OCI-LY1 (cell line): Measurements from ENCODE around the gene CMTM7.

ENCODE experiments used
- H2AFZ ChIP-seq: fragments of 200-600 bp; sonication (generic), shearing (Covaris generic); 2 replicates; pipeline ENCODE4 v1.6.0; 2014; ENCODE audit warnings: antibody characterized with exemption, mild to moderate bottlenecking, low read length
- H3F3A ChIP-seq: fragments of 200-600 bp; sonication (generic), shearing (Covaris generic); 2 replicates; pipeline ENCODE4 v1.6.0; 2014; ENCODE audit warnings: mild to moderate bottlenecking, antibody characterized with exemption, low read length, moderate library complexity; ENCODE audit not compliant: insufficient read depth
- H3K27ac ChIP-seq: fragments of 200-600 bp; sonication (generic); 2 replicates; pipeline ENCODE4 v1.5.1; 2014; ENCODE audit warnings: low read length, mixed run types, mild to moderate bottlenecking, low read depth; ENCODE audit not compliant: poor library complexity, severe bottlenecking
- H3K27me3 ChIP-seq: fragments of 200-600 bp; sonication (generic); 2 replicates; pipeline ENCODE4 v1.6.0; 2014; ENCODE audit warnings: antibody characterized with exemption, mild to moderate bottlenecking, low read length, moderate library complexity; ENCODE audit not compliant: insufficient read depth
- H3K36me3 ChIP-seq: fragments of 200-600 bp; sonication (generic); 2 replicates; pipeline ENCODE4 v1.6.1; 2014; ENCODE audit warnings: mild to moderate bottlenecking, antibody characterized with exemption, low read length, moderate library complexity, mixed read lengths; ENCODE audit not compliant: insufficient read depth
- H3K4me1 ChIP-seq: fragments of 200-600 bp; sonication (generic); 2 replicates; pipeline ENCODE4 v1.5.1; 2014; ENCODE audit warnings: mild to moderate bottlenecking, low read length, moderate library complexity; ENCODE audit not compliant: insufficient read depth, severe bottlenecking
- H3K4me2 ChIP-seq: fragments of 200-600 bp; sonication (generic), shearing (Covaris generic); 2 replicates; pipeline ENCODE4 v1.6.1; 2014; ENCODE audit warnings: low read length
- H3K4me3 ChIP-seq: fragments of 200-600 bp; sonication (generic); 2 replicates; pipeline ENCODE4 v1.5.1; 2014; ENCODE audit warnings: low read length, low read depth, mild to moderate bottlenecking, mixed read lengths; ENCODE audit not compliant: poor library complexity, severe bottlenecking
- H3K79me2 ChIP-seq: fragments of 200-600 bp; shearing (Covaris generic); 2 replicates; pipeline ENCODE4 v1.6.1; 2016; ENCODE audit warnings: mixed run types, low read length, mixed read lengths; ENCODE audit not compliant: insufficient read depth
- H3K9ac ChIP-seq: fragments of 200-600 bp; sonication (generic), shearing (Covaris generic); 2 replicates; pipeline ENCODE4 v1.6.1; 2014; ENCODE audit warnings: mild to moderate bottlenecking, low read length, mixed read lengths
- H3K9me2 ChIP-seq: fragments of 200-600 bp; sonication (generic), shearing (Covaris generic); 2 replicates; pipeline ENCODE4 v1.6.1; 2014; ENCODE audit warnings: low read depth, mild to moderate bottlenecking, low read length, mixed read lengths
- H3K9me3 ChIP-seq: fragments of 200-600 bp; shearing (Covaris generic); 2 replicates; pipeline ENCODE4 v1.6.1; 2014; ENCODE audit warnings: low read length, mixed read lengths
- H4K20me1 ChIP-seq: fragments of 200-600 bp; sonication (generic), shearing (Covaris generic); 2 replicates; pipeline ENCODE4 v1.6.0; 2016; ENCODE audit warnings: mild to moderate bottlenecking, low read length; ENCODE audit not compliant: insufficient read depth
- EZH2 ChIP-seq: fragments of 200-600 bp; sonication (generic), shearing (Covaris generic); IDR thresholded peaks from 2 replicates; pipeline ENCODE4 v1.8.0; 2017; ENCODE audit warnings: borderline replicate concordance, mixed run types, mild to moderate bottlenecking, antibody characterized with exemption, low read length, moderate library complexity, mixed read lengths
- TF ChIP-seq, protein P1 (sequence below): fragments of 200-600 bp; sonication (generic), shearing (Covaris generic); IDR thresholded peaks from 2 replicates; pipeline ENCODE4 v1.5.1; 2017; ENCODE audit warnings: mild to moderate bottlenecking, antibody characterized with exemption, low read length, moderate library complexity, mixed read lengths

The CMTM7 gene, protein sequence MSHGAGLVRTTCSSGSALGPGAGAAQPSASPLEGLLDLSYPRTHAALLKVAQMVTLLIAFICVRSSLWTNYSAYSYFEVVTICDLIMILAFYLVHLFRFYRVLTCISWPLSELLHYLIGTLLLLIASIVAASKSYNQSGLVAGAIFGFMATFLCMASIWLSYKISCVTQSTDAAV

DNA sequence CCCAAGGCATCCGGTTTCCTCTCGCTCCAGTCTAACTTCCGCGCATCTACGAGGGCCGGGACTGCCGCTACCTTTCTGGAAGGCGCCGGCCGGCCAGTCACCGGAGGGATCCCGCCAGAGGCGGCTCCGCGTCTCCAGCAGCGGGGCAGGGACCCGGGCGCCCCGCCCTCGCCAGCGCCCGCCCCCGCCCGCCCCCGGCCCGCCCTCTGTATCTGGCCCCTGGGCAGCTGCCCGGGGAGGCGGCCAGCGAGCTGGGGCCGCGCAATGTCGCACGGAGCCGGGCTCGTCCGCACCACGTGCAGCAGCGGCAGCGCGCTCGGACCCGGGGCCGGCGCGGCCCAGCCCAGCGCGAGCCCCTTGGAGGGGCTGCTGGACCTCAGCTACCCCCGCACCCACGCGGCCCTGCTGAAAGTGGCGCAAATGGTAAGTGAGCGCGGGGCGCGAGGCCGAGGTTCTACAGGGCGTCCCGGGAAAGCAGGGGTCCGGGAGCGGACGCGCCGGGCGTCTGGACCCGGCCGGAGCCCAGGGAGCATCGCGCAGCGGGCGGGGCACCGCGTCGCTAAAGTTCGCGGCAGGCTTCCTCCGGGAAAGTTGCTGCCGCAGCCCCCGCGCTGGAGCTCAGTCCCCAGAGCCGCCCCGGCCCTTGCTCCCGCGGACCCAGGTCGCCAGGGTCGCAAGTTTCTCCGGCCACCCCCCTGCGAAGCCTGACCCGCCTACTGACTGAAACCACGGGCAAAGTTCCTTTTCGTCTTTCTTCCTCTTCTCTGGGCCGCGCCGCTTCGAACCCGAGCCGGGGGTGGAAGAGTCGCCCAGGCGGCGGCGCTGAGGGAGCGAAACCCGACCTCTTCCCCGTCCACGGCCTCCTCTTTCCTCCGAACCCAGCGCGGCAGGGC, at the start of gene CMTM7:
CMTM7 (plus strand) TSS at position 211 of the 893 bp plus-strand sequence; CDS start at position 265, 54 bp downstream.
- Histone ChIP-seq H4K20me1 (no peaks in the 10 kb centered on the region), H2AFZ (no peak within 1 kb of the TSS), H3K36me3 (peaks cover 4% of the 10 kb centered on the region; the same call in 1 of the 2 replicates), H3K27ac (peak within 1 kb of the TSS; percentile 81), H3K9ac (peak within 1 kb of the TSS; percentile 84), H3K79me2 (0 out of 2 replicates have a peak, but pooled peaks cover 7% of the 10 kb centered on the region), H3K4me1 (peaks cover 63% of the 10 kb centered on the region), H3K4me2 (peak within 1 kb of the TSS; percentile 87), H3K4me3 (peak within 1 kb of the TSS; percentile 91), H3F3A (0 out of 2 replicates have a peak, but pooled peaks cover 14% of the 10 kb centered on the region), H3K27me3 (no peaks in the 10 kb centered on the region), H3K9me3 (no peaks in the 10 kb centered on the region), H3K9me2 (no peaks in the 10 kb centered on the region)
- TF ChIP-seq EZH2 = no peak
- TF ChIP-seq, protein P1, sequence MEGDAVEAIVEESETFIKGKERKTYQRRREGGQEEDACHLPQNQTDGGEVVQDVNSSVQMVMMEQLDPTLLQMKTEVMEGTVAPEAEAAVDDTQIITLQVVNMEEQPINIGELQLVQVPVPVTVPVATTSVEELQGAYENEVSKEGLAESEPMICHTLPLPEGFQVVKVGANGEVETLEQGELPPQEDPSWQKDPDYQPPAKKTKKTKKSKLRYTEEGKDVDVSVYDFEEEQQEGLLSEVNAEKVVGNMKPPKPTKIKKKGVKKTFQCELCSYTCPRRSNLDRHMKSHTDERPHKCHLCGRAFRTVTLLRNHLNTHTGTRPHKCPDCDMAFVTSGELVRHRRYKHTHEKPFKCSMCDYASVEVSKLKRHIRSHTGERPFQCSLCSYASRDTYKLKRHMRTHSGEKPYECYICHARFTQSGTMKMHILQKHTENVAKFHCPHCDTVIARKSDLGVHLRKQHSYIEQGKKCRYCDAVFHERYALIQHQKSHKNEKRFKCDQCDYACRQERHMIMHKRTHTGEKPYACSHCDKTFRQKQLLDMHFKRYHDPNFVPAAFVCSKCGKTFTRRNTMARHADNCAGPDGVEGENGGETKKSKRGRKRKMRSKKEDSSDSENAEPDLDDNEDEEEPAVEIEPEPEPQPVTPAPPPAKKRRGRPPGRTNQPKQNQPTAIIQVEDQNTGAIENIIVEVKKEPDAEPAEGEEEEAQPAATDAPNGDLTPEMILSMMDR = 0 out of 2 replicates have a peak, but pooled peaks have one; percentile 7

DNA sequence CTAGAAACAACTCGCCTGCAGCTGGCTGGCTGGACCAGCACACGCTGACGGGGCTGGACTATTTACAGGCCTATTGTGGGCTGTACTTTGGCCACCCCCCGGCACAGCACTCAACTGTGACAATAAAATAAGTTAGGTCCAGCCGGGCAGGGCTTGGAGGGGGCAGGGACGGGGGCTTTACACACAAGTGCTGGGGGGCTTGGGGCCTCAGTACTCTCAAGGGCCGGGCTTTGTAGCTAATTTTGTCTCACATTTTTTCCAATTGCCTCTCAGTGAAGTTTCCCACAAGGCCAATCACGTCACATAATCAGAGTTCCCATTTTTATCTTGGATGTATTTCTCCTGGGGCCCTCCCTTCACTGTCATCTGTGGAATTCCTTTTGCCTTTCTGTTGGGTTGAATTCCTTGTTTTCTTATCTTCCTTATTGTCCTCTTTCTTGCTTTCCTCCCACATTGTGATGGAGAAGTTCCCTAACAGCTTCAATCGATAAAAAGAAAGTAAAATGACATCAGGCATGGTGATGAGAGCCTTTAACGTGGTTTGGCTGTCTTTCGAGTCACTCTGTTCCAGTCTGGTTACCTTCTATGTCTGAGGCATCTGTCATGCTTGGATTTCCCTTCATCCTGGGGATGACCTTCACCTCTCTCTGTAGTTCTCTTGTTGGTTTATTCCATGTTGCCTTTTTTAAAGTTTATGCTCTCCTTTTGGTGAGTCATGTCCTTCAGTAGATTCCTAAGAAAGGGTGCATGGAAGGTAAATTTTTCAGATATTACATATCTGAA, 44.1 kb upstream of the CMTM7 start:
- Histone ChIP-seq H3K9me2 (no peaks in the 10 kb centered on the region), H2AFZ (no peak overlapping the region), H3K9ac (no peak overlapping the region), H3F3A (no peaks in the 10 kb centered on the region), H3K9me3 (no peaks in the 10 kb centered on the region), H3K79me2 (no peaks in the 10 kb centered on the region), H3K36me3 (no peaks in the 10 kb centered on the region), H4K20me1 (no peaks in the 10 kb centered on the region), H3K4me2 (peak overlapping the region; percentile 41), H3K27me3 (no peaks in the 10 kb centered on the region), H3K4me1 (peaks cover 46% of the 10 kb centered on the region), H3K27ac (peak overlapping the region; percentile 73), H3K4me3 (no peak overlapping the region)
- TF ChIP-seq, protein P1 = no peak
- TF ChIP-seq EZH2 = no peak

DNA sequence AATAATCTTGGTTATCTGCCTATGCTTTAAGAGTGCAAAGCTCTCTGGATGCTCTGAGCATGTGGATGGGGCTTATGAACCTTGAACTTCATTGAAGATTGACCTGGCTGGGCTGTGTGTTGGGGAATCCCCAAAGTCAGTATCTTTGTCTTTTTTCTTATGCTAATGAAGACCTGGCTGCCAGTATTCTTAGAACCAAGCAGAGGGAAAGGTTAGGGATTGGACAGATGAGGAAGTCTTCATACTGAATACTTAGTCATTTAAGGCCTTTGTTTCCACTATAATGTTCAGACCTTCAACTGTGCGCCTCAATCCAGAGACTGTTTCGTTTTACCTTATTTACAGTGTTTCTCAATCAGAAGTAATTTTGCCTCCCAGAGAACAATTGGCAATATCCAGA, 42.5 kb upstream of the CMTM7 start:
- H3K36me3 ChIP-seq = no peaks in the 10 kb centered on the region
- H2AFZ ChIP-seq = no peak overlapping the region
- peaks cover 32% of the 10 kb centered on the region for H3K4me1 ChIP-seq
- no peaks in the 10 kb centered on the region for H3K9me3 ChIP-seq
- no peaks in the 10 kb centered on the region for H3F3A ChIP-seq
- no peak overlapping the region for H3K9ac ChIP-seq
- no peak overlapping the region for H3K27ac ChIP-seq
- H3K4me2 ChIP-seq = no peak overlapping the region
- H3K79me2 ChIP-seq = no peaks in the 10 kb centered on the region
- TF ChIP-seq, protein P1 = no peak
- no peak for TF ChIP-seq EZH2
- H4K20me1 ChIP-seq = no peaks in the 10 kb centered on the region
- no peak overlapping the region for H3K4me3 ChIP-seq
- no peaks in the 10 kb centered on the region for H3K27me3 ChIP-seq
- H3K9me2 ChIP-seq = no peaks in the 10 kb centered on the region
